NCI-H774 (cell line): ENCODE measurements around the gene MMRN2.

Source experiments
- DNase-seq: peaks from one replicate; lab custom pipeline; 2025; lab: John Stamatoyannopoulos, UW

The MMRN2 gene

GRCh38 chr10:86969421-86970041 is 12.1 kb upstream of the MMRN2 start:
- no peak for DNase-seq

GRCh38 chr10:86968994-86969355 is 11.6 kb upstream of the MMRN2 start:
- DNase-seq: no peak

GRCh38 chr10:86968271-86968993 is 11.0 kb upstream of the MMRN2 start, which contains the start of gene ADIRF:
Gene ADIRF (plus strand): TSS chr10:86968482. CDS start chr10:86968545, 63 bp downstream.
- DNase-seq: no peak

- no peak for DNase-seq
Observed at GRCh38 chr10:86967481-86967941, 10.1 kb upstream of the MMRN2 start.

GRCh38 chr10:86965986-86966654 is 8.7 kb upstream of the MMRN2 start:
- no peak for DNase-seq

- DNase-seq: no peak
Observed at GRCh38 chr10:86964847-86965190, 7.4 kb upstream of the MMRN2 start.

- DNase-seq: no peak
Observed at GRCh38 chr10:86964061-86964846, 6.8 kb upstream of the MMRN2 start.

GRCh38 chr10:86963341-86963919 is 6.0 kb upstream of the MMRN2 start:
- no peak for DNase-seq

- DNase-seq: no peak
Observed at GRCh38 chr10:86962981-86963310, 5.5 kb upstream of the MMRN2 start.

GRCh38 chr10:86962136-86962980 is 4.9 kb upstream of the MMRN2 start:
- DNase-seq: no peak

- no peak for DNase-seq
Observed at GRCh38 chr10:86961481-86962091, 4.2 kb upstream of the MMRN2 start.

GRCh38 chr10:86960863-86961434 is 3.5 kb upstream of the MMRN2 start:
- DNase-seq: no peak

- DNase-seq: no peak
Observed at GRCh38 chr10:86960003-86960862, 2.8 kb upstream of the MMRN2 start.

GRCh38 chr10:86959737-86960002 is 2.3 kb upstream of the MMRN2 start:
- no peak for DNase-seq

- no peak for DNase-seq
Observed at GRCh38 chr10:86958901-86959736, 1.7 kb upstream of the MMRN2 start.

- no peak for DNase-seq
Observed at GRCh38 chr10:86958116-86958900, 893 bp upstream of the MMRN2 start, which contains the start of gene SNCG. Gene SNCG (plus strand): TSS chr10:86958599. CDS start chr10:86958698, 99 bp downstream.

- DNase-seq: no peak
Observed at GRCh38 chr10:86956848-86957448, 467 bp downstream of the MMRN2 start.
